ENCODE results near the gene PHF12.
"Not testable (repeated sequence)": the region's sequence is repeated elsewhere in the genome, so short reads cannot be mapped to it uniquely, and the experiment has no call there.

DNA sequence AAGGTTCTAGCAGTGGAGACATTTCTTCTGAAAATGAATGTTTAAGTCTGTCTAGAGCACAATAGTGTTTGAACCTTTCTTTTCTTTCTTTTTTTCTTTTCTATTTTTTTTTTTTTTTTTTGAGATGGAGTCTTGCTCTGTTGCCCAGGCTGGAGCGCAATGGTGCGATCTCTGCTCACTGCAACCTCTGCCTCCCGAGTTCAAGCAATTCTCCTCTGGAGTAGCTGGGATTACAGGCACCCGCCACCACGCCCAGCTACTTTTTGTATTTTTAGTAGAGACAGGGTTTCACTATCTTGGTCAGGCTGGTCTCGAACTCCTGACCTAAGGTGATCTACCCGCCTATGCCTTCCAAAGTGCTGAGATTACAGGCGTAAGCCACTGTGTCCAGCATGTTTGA, 16.8 kb downstream of the PHF12 start:
- TF ChIP-seq, protein P1, sequence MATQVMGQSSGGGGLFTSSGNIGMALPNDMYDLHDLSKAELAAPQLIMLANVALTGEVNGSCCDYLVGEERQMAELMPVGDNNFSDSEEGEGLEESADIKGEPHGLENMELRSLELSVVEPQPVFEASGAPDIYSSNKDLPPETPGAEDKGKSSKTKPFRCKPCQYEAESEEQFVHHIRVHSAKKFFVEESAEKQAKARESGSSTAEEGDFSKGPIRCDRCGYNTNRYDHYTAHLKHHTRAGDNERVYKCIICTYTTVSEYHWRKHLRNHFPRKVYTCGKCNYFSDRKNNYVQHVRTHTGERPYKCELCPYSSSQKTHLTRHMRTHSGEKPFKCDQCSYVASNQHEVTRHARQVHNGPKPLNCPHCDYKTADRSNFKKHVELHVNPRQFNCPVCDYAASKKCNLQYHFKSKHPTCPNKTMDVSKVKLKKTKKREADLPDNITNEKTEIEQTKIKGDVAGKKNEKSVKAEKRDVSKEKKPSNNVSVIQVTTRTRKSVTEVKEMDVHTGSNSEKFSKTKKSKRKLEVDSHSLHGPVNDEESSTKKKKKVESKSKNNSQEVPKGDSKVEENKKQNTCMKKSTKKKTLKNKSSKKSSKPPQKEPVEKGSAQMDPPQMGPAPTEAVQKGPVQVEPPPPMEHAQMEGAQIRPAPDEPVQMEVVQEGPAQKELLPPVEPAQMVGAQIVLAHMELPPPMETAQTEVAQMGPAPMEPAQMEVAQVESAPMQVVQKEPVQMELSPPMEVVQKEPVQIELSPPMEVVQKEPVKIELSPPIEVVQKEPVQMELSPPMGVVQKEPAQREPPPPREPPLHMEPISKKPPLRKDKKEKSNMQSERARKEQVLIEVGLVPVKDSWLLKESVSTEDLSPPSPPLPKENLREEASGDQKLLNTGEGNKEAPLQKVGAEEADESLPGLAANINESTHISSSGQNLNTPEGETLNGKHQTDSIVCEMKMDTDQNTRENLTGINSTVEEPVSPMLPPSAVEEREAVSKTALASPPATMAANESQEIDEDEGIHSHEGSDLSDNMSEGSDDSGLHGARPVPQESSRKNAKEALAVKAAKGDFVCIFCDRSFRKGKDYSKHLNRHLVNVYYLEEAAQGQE (IDR thresholded peaks at IDR 0.05; ENCODE audit: low read depth), result not testable (repeated sequence)
- TF ChIP-seq ATF3 (IDR thresholded peaks at IDR 0.05); POLR2AphosphoS5 (IDR thresholded peaks at IDR 0.05; ENCODE audit: low read depth, low read length); CTCF (IDR thresholded peaks at IDR 0.05 in 2 of 3, conservative IDR thresholded peaks at IDR 0.05 in 1 of 3; ENCODE audit: borderline replicate concordance in 1 of 3, insufficient read depth in 1 of 3, low read depth in 2 of 3, low read length in 2 of 3); SP1 (IDR thresholded peaks at IDR 0.05; ENCODE audit: low read depth); MAX (IDR thresholded peaks at IDR 0.05); EZH2 (IDR thresholded peaks at IDR 0.05); SRF (IDR thresholded peaks at IDR 0.05; ENCODE audit: low read depth): not testable (repeated sequence)
